Mononuclear cell (primary cell): ENCODE data around the gene CRADD. TPM values are rescaled to one million over a fixed set of nuclear protein-coding genes. Genes with fewer than 3 reads are reported as not detected.

Source experiments
- H3K27me3 ChIP-seq: 2 replicates; pipeline ENCODE4 v1.6.0; 2011; ENCODE audit warnings: low read length, control low read depth; ENCODE audit not compliant: insufficient read depth
- H3K4me1 ChIP-seq: 2 replicates; pipeline ENCODE4 v1.5.1; 2011; ENCODE audit warnings: mild to moderate bottlenecking, low read length, control low read depth; ENCODE audit not compliant: insufficient read depth
- H3K4me3 ChIP-seq: 2 replicates; pipeline ENCODE4 v1.5.1; 2011; ENCODE audit warnings: mild to moderate bottlenecking, low read length, moderate library complexity
- H3K9me3 ChIP-seq: 2 replicates; pipeline ENCODE4 v1.5.1; 2011; ENCODE audit warnings: low read depth, mild to moderate bottlenecking, control low read depth, low read length
- total RNA-seq: library from RNA; depleted of rRNA; stranded (reverse); fragments of >200 nt; gene quantifications from one replicate; pipeline ENCODE4 v1.2.3, GENCODE V29; 2012

The CRADD gene
- total RNA-seq, 1 donor = 7.5 TPM

GRCh38 chr12:93823616-93824391 lies 146.6 kb downstream of the CRADD start:
- Histone ChIP-seq H3K4me3 (no peak overlapping the region), H3K27me3 (no peaks in the 10 kb centered on the region), H3K4me1 (no peaks in the 10 kb centered on the region), H3K9me3 (no peaks in the 10 kb centered on the region)

- Histone ChIP-seq H3K9me3 (no peaks in the 10 kb centered on the region), H3K4me1 (no peaks in the 10 kb centered on the region), H3K4me3 (no peak overlapping the region), H3K27me3 (no peaks in the 10 kb centered on the region)
Observed at GRCh38 chr12:93824514-93825500, 147.6 kb downstream of the CRADD start.

GRCh38 chr12:93825501-93825888 lies 148.3 kb downstream of the CRADD start:
- Histone ChIP-seq H3K27me3 (no peaks in the 10 kb centered on the region), H3K9me3 (no peaks in the 10 kb centered on the region), H3K4me1 (no peaks in the 10 kb centered on the region), H3K4me3 (no peak overlapping the region)

GRCh38 chr12:93825931-93826555 lies 148.9 kb downstream of the CRADD start:
- no peaks in the 10 kb centered on the region for H3K9me3 ChIP-seq
- H3K27me3 ChIP-seq = no peaks in the 10 kb centered on the region
- no peaks in the 10 kb centered on the region for H3K4me1 ChIP-seq
- H3K4me3 ChIP-seq = no peak overlapping the region

GRCh38 chr12:93827179-93827578 lies 150.0 kb downstream of the CRADD start:
- H3K4me3 ChIP-seq = no peak overlapping the region

GRCh38 chr12:93827669-93828068 lies 150.5 kb downstream of the CRADD start:
- no peaks in the 10 kb centered on the region for H3K27me3 ChIP-seq
- H3K4me3 ChIP-seq = no peak overlapping the region
- no peaks in the 10 kb centered on the region for H3K9me3 ChIP-seq
- H3K4me1 ChIP-seq = no peaks in the 10 kb centered on the region

More at GRCh38 chr12:93827179-93827578, 150.0 kb downstream of the CRADD start:
- no peaks in the 10 kb centered on the region for H3K9me3 ChIP-seq
- no peaks in the 10 kb centered on the region for H3K4me1 ChIP-seq
- H3K27me3 ChIP-seq = no peaks in the 10 kb centered on the region

- Histone ChIP-seq H3K4me1 (no peaks in the 10 kb centered on the region), H3K9me3 (no peaks in the 10 kb centered on the region), H3K27me3 (no peaks in the 10 kb centered on the region), H3K4me3 (no peak overlapping the region)
Observed at GRCh38 chr12:93829016-93829415, 151.8 kb downstream of the CRADD start.

- H3K27me3 ChIP-seq = no peaks in the 10 kb centered on the region
- no peaks in the 10 kb centered on the region for H3K4me1 ChIP-seq
- no peaks in the 10 kb centered on the region for H3K9me3 ChIP-seq
- no peak overlapping the region for H3K4me3 ChIP-seq
Observed at GRCh38 chr12:93831374-93831773, 154.2 kb downstream of the CRADD start.

- no peaks in the 10 kb centered on the region for H3K4me1 ChIP-seq
- H3K4me3 ChIP-seq = no peak overlapping the region
- no peaks in the 10 kb centered on the region for H3K9me3 ChIP-seq
- H3K27me3 ChIP-seq = no peaks in the 10 kb centered on the region
Observed at GRCh38 chr12:93832131-93832530, 155.0 kb downstream of the CRADD start.

- H3K4me1 ChIP-seq = no peaks in the 10 kb centered on the region
- H3K9me3 ChIP-seq = no peaks in the 10 kb centered on the region
Observed at GRCh38 chr12:93833946-93834345, 156.8 kb downstream of the CRADD start.

GRCh38 chr12:93836620-93837260 lies 159.6 kb downstream of the CRADD start:
- Histone ChIP-seq H3K4me3 (no peak overlapping the region), H3K9me3 (no peaks in the 10 kb centered on the region), H3K27me3 (no peaks in the 10 kb centered on the region), H3K4me1 (no peaks in the 10 kb centered on the region)

More at GRCh38 chr12:93833946-93834345, 156.8 kb downstream of the CRADD start:
- H3K27me3 ChIP-seq = no peaks in the 10 kb centered on the region
- no peak overlapping the region for H3K4me3 ChIP-seq

GRCh38 chr12:93838193-93838592 lies 161.0 kb downstream of the CRADD start:
- Histone ChIP-seq H3K4me3 (no peak overlapping the region), H3K27me3 (no peaks in the 10 kb centered on the region), H3K9me3 (no peaks in the 10 kb centered on the region), H3K4me1 (no peaks in the 10 kb centered on the region)

GRCh38 chr12:93839064-93839463 lies 161.9 kb downstream of the CRADD start:
- no peaks in the 10 kb centered on the region for H3K27me3 ChIP-seq
- H3K4me3 ChIP-seq = no peak overlapping the region
- H3K4me1 ChIP-seq = no peaks in the 10 kb centered on the region
- H3K9me3 ChIP-seq = no peaks in the 10 kb centered on the region

GRCh38 chr12:93841671-93842070 lies 164.5 kb downstream of the CRADD start:
- no peaks in the 10 kb centered on the region for H3K9me3 ChIP-seq
- peaks cover under 1% of the 10 kb centered on the region for H3K4me1 ChIP-seq
- no peak overlapping the region for H3K4me3 ChIP-seq
- no peaks in the 10 kb centered on the region for H3K27me3 ChIP-seq
